Glomerular visceral epithelial cell (primary cell): Measurements from ENCODE around the gene STAT4.

Experiments used
- DNase-seq: peaks from one replicate; pipeline ENCODE4 v3.0.0-alpha.2; 2016; ENCODE audit errors: extremely low spot score

The STAT4 gene

GRCh38 chr2:191176305-191176704, 25.5 kb upstream of the STAT4 start:
- no peak for DNase-seq

DNA sequence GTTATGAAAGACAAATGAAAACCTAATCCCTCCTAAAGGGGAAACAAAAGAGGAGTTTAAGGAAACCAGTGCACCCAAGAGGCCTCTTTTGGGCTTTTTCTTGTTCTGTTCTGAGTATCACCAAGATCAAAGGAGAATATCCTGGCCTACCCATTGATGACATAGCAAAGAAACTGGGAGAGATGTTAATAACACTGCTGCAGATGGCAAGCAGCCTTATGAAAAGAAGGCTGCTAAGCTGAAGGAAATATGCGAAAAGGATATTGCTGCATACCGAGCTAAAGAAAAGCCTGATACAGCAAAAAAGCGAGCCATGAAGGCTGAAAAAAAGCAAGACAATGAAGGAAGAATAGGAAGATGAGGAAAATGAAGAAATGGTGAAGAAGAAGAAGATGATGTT, 23.6 kb upstream of the STAT4 start:
- no peak for DNase-seq

DNA sequence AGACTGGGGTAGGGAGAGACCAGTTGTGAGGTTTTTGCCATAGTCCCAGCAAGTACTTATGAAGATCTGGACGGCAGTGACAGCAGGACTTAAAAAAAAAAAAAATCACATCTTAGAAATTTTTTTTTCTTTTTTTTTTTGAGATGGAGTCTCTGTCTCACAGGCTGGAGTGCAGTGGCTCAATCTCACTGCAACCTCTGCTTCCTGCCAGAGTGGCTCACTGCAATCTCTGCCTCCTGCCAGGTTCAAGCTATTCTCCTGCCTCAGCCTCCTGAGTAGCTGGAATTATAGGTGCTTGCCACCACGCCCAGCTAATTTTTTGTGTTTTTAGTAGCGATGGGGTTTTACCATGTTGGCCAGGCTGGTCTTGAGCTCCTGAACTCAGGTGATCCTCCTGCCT, 22.4 kb upstream of the STAT4 start:
- no peak for DNase-seq

- peak; percentile 88 for DNase-seq
These were observed 21.0 kb upstream of the STAT4 start for GRCh38 chr2:191171708-191172355.

DNA sequence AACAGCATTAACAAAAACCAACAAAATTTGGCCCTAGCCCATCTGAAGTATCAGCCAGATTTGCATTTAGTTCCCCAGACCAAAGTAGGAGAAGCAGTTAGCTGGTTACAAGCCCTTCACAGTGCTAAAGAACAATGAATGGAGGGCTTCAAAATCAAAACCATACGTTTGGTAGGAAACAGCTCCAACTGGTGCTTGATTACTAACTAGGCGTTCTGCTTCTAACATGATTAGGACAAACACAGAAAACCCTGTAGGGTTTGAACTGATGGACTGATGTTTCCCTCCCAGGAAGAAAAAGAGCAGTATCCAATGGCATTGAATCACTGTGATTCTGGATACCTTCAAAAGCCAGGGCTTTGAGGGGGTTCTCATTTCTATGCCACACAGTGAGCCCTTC, 20.5 kb upstream of the STAT4 start:
- no peak for DNase-seq

- no peak for DNase-seq
These were observed 20.0 kb upstream of the STAT4 start for GRCh38 chr2:191170773-191171172.

DNA sequence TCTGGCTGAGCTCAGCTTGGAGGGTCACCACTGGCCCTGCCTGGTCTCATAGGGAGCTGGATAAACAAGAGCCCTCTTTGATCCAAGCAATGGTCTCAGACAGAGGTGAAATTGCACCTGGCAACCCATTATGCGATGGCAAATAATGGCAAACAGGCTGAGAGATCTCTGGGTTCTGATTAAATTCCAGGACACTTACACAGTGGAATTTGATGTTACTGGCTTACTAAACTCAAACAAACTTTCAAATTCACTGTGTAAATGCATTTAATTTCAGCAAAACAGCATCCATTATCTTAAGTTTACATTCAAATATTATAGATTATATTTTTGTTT, 19.5 kb upstream of the STAT4 start:
- no peak for DNase-seq

- no peak for DNase-seq
These were observed 18.9 kb upstream of the STAT4 start for GRCh38 chr2:191169456-191170300.

GRCh38 chr2:191167766-191168165, 17.0 kb upstream of the STAT4 start:
- DNase-seq: no peak

GRCh38 chr2:191166756-191167445, 16.1 kb upstream of the STAT4 start:
- DNase-seq: no peak

DNA sequence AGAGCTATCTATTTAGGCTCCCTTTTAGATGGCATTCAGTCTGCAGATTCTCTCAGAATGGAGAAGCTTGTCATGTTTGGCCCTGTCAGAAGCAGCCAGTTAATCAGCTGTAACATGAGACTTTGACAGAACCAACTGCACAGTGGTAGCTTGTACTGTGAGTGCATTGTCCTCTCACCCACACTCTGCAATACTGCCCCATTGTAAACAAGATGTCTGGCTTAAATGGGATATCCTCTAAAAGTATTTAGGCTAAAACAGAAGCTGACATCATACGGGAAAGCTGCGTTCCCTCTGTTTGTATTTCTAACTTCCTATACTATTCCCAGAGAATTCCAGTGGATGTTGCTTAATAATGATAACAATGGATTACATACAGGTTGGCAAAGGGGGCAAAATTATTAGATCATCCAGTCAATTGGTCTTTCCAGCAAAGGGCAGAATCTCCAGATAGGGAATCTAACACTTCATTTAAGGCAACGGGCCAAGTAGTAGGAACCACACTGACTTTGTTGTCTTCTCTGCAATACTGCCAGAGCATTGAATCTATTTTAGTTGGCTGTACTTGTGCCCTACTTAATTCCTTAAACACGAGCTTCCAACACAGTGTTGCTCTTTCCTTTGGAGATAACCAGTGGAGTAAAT, 15.4 kb upstream of the STAT4 start:
- DNase-seq: no peak

- DNase-seq: peak; percentile 63
These were observed 14.4 kb upstream of the STAT4 start for GRCh38 chr2:191165176-191165643.

GRCh38 chr2:191158747-191159146, 8.0 kb upstream of the STAT4 start:
- DNase-seq: no peak

DNA sequence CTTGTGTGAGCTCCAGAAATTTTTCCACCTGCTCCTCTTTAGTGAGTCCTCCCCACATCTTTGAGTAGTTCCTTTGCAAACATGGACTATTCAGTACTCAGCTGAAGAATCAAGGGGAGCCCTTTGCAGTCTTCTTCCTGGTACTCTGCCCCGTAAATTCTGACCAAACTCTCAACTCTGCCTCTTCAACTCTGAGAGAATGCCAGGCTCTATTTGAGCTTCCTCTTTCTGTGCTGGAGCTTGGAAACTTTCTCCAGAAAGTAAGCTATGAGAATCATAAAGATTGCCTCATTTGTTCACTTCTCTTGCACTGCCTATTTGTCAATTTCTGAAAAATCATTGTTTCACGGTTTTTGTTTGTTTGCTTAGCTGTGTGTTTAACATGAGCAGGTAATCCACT, 7.4 kb upstream of the STAT4 start:
- no peak for DNase-seq

DNA sequence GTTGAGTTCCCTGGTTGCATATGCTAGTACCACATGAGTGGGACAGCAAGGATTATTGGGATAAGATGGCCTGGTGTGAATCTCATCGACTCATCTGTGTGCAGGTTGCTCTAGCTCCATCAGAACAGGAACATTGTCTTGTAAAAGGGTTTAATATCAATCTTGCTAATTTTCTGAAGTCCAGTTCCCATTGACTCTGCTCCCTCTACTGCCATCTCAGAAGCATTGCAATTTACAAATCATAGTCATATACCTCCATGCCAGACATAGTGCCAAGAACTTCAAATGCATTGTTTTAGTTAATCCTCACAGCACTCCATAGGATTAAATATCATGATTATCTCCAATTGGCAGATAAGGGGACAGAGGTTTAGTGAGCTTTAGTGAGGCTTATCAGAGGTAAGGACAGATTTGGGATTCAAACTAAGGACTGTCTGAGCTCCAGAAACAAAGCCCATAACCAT, 4.8 kb upstream of the STAT4 start:
- DNase-seq: peak; percentile 60

DNA sequence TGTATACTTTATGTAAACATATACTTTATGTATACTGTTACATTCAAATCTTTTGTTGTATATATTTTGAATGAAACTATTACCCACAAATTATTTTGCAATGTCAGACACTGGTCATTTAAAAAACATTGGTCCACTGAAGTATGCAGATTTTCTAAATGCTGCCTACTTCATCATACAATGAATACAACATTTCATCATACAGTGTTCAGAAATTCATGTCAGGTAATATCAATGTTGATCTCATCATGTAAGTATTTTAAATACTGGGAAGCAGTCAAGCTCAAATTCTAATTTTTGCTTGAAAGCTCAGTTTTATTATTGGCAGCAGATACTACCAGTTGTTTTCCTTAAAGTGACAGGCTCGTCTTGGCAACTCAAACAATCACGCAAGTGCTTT, 2.9 kb upstream of the STAT4 start:
- no peak for DNase-seq

DNA sequence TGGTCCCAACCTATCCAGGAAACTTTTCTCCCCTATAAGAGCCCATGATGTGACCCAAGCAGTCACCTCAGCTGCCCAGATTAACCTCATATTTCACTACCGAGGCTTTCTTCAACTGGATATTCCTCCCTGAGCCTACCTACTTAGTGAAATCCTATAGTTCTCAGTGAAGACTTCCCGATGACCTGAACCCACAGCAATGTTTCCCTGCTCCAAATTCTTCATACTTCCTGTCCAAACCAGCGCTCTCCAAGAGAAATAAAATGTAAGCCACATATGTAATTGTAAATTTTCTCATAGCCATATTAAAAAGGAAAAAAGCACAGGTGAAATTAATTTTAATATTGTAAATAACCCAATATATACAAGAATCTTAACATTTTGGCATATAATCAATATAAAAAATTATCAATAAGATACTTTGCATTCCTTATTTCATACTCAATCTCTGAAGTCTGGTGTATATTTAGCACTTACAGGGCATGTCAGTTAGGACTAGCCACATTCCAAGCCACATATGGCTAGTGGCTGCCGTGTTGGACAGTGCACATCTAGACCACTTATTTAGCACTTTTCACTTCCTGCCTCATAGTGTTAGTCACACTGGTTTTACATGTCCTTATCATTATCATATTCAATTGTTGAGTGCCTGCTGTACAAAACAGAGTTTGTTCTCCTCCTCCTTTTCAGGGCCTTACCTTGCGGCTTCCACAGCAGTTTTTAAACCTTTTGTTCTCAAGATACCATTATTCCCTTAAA, 1.9 kb upstream of the STAT4 start:
- peak; percentile 50 for DNase-seq

GRCh38 chr2:191151331-191151730, 537 bp upstream of the STAT4 start:
- DNase-seq: no peak

DNA sequence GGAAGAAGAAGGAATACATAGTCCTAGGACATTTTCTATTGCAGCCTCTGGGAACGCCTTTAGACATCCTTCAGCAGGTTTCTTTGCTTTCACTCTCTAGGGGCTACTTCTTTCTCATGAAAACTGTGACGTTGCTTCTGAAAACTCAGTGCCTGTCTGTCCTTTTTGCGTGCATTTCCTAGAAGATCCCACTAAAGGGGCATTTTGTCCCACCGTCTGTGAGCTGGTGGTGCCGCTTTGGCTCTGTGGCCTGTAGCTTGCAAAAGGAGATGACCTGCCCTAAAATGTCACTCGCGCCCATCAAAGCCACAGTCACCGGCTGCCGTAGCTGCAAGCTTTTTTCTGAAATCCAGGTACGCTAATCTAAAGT, 579 bp downstream of the STAT4 start:
- no peak for DNase-seq

DNA sequence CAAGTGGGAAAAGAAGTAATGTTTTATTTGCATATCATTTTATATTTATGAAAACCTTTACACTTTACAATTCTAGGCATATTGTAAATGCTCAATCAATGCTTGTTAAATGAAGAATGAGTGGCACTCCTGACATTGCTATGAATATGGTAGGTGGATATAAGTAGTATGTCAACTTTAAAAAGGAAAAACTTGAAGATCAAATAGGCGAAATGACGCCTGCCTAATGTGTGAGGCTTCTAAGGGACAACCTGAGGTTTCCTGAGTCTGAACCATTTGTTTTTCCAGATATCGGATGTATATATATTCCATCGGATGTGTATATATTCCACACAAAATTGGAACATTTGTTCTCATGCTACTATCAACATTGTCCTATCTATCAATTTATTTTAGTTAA, 1.4 kb downstream of the STAT4 start:
- DNase-seq: no peak

DNA sequence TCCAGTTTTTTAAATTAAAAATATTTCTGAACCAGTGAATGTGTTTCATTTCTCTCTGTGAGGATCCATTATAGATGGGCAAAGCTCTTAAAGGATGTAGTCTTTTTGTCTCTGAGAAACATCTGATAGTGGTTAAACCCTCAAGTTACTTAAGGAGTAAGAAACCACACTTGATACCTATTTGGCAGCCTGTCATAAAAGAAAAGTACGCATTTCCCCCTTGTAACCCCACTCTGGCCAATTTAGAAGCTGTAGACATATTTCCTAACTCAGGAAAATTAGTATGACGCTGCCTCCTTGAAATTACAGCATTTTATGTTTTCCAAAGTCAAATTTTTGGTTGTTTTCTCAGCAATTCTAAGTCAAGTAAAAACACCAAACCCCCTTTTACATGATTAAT, 2.0 kb downstream of the STAT4 start:
- no peak for DNase-seq

DNA sequence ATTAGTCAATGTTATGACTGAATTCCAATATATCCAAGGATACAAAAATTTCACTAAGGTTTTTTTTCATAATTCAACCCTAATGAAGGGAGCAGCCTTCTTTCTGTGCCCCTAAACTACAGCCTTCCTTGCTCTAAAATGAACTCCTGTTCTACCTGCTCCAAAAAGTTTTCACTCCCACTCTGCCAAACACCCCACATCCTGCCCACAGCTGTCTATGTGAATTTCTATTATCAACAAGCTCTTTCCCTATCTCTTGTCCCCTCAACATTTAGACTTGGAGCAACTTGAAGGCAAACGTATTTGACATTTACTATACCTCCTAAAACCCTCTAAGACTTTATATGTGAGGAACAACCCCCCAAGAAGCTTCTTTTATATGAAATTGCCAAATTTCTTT, 2.5 kb downstream of the STAT4 start:
- no peak for DNase-seq
